Epithelial cell of proximal tubule (primary cell): Measurements from ENCODE around the gene NBEAL2. TPM values are rescaled to one million over a fixed set of nuclear protein-coding genes. Genes with fewer than 3 reads are reported as not detected.
"Not testable (repeated sequence)": the region's sequence is repeated elsewhere in the genome, so short reads cannot be mapped to it uniquely, and the experiment has no call there.

Experiments
- DNase-seq: peaks from one replicate; pipeline ENCODE4 v3.0.0-alpha.2; 2011; ENCODE audit warnings: low read depth
- H3K4me3 ChIP-seq: 2 replicates; pipeline ENCODE4 v1.5.1; 2011; ENCODE audit warnings: low read depth, mild to moderate bottlenecking, low read length
- CTCF ChIP-seq: conservative IDR thresholded peaks from 2 replicates; pipeline ENCODE4 v1.5.1; 2012; ENCODE audit warnings: low read depth, mild to moderate bottlenecking, low read length
- total RNA-seq: library from RNA; depleted of rRNA; stranded (reverse); fragments of >200 nt; gene quantifications from 2 replicates; pipeline ENCODE4 v1.2.3, GENCODE V29; 2015

Gene NBEAL2
- total RNA-seq, 1 donor from 2014 or later, result 79.7 TPM

GRCh38 chr3:47036145-47036544, 56.7 kb downstream of the NBEAL2 start:
- DNase-seq, result no peak
- H3K4me3 ChIP-seq, result no peak overlapping the region
- no peak for TF ChIP-seq CTCF

- DNase-seq, H3K4me3 ChIP-seq: not testable (repeated sequence)
Measured at GRCh38 chr3:47037302-47037701, 57.8 kb downstream of the NBEAL2 start.

GRCh38 chr3:47041114-47041513, 61.6 kb downstream of the NBEAL2 start:
- no peak overlapping the region for H3K4me3 ChIP-seq
- TF ChIP-seq CTCF, result no peak
- no peak for DNase-seq

- DNase-seq, result no peak
- no peak overlapping the region for H3K4me3 ChIP-seq
- TF ChIP-seq CTCF, result no peak
Measured at GRCh38 chr3:47042231-47042791, 62.8 kb downstream of the NBEAL2 start.

GRCh38 chr3:47047069-47047468, 67.6 kb downstream of the NBEAL2 start:
- no peak overlapping the region for H3K4me3 ChIP-seq
- no peak for DNase-seq
- no peak for TF ChIP-seq CTCF

GRCh38 chr3:47047673-47048072, 68.2 kb downstream of the NBEAL2 start:
- no peak for DNase-seq
- no peak for TF ChIP-seq CTCF
- no peak overlapping the region for H3K4me3 ChIP-seq

- DNase-seq, result no peak
- no peak overlapping the region for H3K4me3 ChIP-seq
- TF ChIP-seq CTCF, result no peak
Measured at GRCh38 chr3:47054412-47054811, 74.9 kb downstream of the NBEAL2 start.
